Measurements from ENCODE around the gene CCDC30.

GRCh38 chr1:42484382-42484781 lies 21.3 kb downstream of the CCDC30 start:
- TF ChIP-seq CTCF (IDR thresholded peaks at IDR 0.05; ENCODE audit: low read length), result no peak
- TF ChIP-seq EZH2 (IDR thresholded peaks at IDR 0.05; ENCODE audit: borderline replicate concordance, low read length), result no peak

Data from OCI-LY1 (cell line).